ENCODE data around the gene DNAH12.

The DNAH12 gene

GRCh38 chr3:57298041-57298440 lies 246.1 kb downstream of the DNAH12 start:
- no peak for DNase-seq

GRCh38 chr3:57292897-57293526 lies 251.1 kb downstream of the DNAH12 start:
- DNase-seq = no peak

GRCh38 chr3:57292159-57292896 lies 251.8 kb downstream of the DNAH12 start, which contains the start of gene ASB14:
TSS of gene ASB14 (minus strand) at chr3:57292685. CDS start at chr3:57292033, 652 bp downstream.
- DNase-seq = no peak

GRCh38 chr3:57288403-57288802 lies 255.7 kb downstream of the DNAH12 start:
- no peak for DNase-seq

GRCh38 chr3:57287205-57287604 lies 256.9 kb downstream of the DNAH12 start:
- no peak for DNase-seq

- DNase-seq = no peak
Measured at GRCh38 chr3:57283334-57283733, 260.8 kb downstream of the DNAH12 start.

GRCh38 chr3:57281715-57282114 lies 262.4 kb downstream of the DNAH12 start:
- DNase-seq = no peak

- no peak for DNase-seq
Measured at GRCh38 chr3:57279685-57280084, 264.5 kb downstream of the DNAH12 start.

- no peak for DNase-seq
Measured at GRCh38 chr3:57278237-57278636, 265.9 kb downstream of the DNAH12 start.

GRCh38 chr3:57275393-57275792 lies 268.8 kb downstream of the DNAH12 start:
- no peak for DNase-seq

- DNase-seq = no peak
Measured at GRCh38 chr3:57274845-57275244, 269.3 kb downstream of the DNAH12 start.

GRCh38 chr3:57268416-57268815 lies 275.7 kb downstream of the DNAH12 start:
- DNase-seq = no peak

GRCh38 chr3:57261929-57262328 lies 282.2 kb downstream of the DNAH12 start:
- no peak for DNase-seq

- no peak for DNase-seq
Measured at GRCh38 chr3:57261119-57261518, 283.0 kb downstream of the DNAH12 start.

- DNase-seq = no peak
Measured at GRCh38 chr3:57257678-57258077, 286.5 kb downstream of the DNAH12 start.

GRCh38 chr3:57256844-57257243 lies 287.3 kb downstream of the DNAH12 start:
- DNase-seq = no peak

- no peak for DNase-seq
Measured at GRCh38 chr3:57252404-57252803, 291.7 kb downstream of the DNAH12 start.

GRCh38 chr3:57244946-57245345 lies 299.2 kb downstream of the DNAH12 start:
- no peak for DNase-seq

Data from C1 segment of cervical spinal cord (tissue), 14 donors.